Right renal pelvis (tissue), 4 donors: Measurements from ENCODE around the gene PDIA4. TPM values are rescaled to one million over a fixed set of nuclear protein-coding genes. Genes with fewer than 3 reads are reported as not detected.
"Not testable (repeated sequence)": the region's sequence is repeated elsewhere in the genome, so short reads cannot be mapped to it uniquely, and the experiment has no call there.

Experiments used
- DNase-seq, 4 donors: peaks; one replicate each; pipeline ENCODE4 v3.0.0-alpha.2; 2013; ENCODE audit warnings: low read depth in 4 of 4, low spot score in 3 of 4, missing footprints in 1 of 4
- polyA plus RNA-seq, 4 donors: library from polyadenylated mRNA; unstranded; fragments of 120-200 nt; gene quantifications; one replicate each; pipeline ENCODE4 v1.2.1, GENCODE V29; 2013; ENCODE audit not compliant: insufficient read length in 4 of 4

The PDIA4 gene
- polyA plus RNA-seq, 4 donors = 166 to 197 (median 191) TPM

DNA sequence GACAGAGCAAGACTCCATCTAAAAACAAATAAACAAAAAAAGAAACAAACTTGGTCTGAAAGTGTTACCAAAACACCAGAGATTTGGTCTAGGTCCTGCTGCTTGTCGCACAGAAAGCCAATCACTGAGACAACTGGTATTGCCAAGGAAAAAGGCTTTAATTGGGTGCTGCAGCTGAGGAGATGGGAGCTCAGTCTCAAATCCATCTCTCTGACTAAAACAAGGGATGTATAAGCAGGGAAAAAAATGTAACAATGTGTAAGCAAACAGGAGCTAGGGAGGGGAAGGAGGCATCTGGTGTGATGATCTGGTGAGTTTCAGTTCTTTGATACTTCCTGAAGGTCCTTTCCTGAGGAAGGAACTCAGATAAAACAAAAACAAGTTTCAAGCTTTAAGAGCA lies 8.4 kb upstream of the PDIA4 start:
- no peak for DNase-seq

DNA sequence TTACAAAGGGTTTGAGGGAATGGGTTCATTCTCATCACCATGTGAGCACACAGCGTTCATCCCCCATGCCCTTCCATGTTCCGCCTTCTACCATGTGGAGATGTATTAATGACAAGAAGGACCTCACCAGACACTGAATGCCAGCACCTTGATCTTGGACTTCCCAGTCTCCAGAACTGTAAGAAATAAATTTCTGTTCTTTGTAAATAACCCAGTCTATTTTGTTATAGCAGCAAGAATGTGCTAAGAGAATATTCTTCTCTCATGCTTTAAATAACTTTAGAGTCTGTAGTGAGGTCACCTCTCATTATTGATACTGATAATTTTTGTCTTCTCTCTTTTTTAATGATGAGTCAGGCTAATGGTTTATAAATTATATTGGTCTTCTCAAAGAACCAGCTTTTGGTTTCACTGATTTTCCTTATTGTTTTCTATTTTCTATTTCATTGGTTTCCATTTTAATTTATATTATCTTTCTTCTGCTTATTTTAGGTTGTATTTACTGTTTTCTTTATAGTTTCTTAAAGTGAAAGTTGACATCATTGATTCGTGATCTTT lies 3.1 kb upstream of the PDIA4 start:
- no peak for DNase-seq

DNA sequence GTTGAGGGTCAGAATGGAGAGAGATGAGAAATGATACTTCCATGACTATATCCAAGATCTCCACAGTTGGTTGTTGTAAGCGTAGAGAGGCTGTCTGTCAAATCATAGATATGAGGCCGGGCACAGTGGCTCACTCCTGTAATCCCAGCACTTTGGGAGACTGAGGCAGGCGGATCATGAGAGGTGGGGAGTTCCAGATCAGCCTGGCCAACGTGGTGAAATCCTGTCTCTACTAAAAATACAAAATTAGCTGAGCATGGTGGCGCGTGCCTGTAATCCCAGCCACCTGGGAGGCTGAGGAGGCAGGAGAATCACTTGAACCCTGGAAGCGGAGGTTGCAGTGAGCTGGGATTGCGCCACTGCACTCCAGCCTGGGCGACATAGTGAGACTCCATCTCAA lies 2.1 kb upstream of the PDIA4 start:
- DNase-seq = not testable (repeated sequence)

DNA sequence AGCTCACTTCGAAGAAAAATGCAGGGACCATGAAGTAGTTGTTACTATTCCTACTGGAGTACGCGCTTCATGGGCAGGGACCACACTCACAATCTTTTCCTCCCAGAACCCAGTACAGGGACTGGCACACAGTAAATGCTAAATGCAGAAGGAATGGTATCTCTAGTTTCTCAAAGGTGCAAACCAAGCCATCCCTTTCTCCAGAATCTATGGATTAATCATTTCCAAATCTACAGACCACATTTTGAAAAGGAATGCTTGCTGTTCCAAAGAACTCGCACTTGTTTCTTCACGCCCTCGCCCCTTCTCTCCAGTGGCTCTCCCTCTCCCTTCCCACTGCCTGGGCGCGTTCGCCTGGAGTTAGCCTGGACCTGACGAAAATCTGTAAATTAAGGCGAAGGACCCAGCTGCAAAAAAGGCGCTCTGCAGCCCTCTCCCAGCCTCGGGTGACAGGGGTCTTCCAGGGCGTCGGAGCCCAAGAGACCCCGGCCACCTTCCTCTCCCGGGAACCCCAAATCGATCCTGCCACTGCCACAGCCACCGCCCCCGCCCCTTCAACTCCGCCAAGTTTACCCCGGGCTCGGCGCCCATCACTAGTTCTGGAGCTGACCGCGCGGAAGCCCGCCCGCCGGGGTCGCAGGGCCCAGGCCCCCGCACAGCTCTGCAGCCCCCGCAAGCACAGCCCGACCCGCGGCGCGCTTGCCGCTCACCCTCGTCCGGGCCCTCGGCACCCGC lies 527 bp downstream of the PDIA4 start:
- DNase-seq = peak in 1 of 4 donors; percentile 10

DNA sequence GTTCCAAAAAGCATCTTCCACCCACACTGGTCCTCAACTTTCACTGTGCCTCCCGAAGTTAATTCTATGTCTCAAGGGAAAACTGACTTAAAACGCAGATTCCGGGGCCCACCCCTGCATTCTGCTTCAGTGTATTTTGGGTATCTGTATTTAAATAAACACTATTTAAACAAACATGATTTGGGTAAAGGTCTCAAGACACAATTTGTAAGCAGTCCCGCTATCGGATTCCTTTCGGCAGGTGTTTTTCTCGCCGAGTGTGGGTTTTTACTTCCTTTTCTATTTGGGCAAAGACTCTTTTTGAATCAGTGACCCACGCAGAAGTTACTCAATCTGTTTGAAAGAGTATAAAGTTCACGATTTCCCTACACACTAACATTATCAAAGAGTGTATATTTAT lies 1.2 kb downstream of the PDIA4 start:
- DNase-seq = no peak

DNA sequence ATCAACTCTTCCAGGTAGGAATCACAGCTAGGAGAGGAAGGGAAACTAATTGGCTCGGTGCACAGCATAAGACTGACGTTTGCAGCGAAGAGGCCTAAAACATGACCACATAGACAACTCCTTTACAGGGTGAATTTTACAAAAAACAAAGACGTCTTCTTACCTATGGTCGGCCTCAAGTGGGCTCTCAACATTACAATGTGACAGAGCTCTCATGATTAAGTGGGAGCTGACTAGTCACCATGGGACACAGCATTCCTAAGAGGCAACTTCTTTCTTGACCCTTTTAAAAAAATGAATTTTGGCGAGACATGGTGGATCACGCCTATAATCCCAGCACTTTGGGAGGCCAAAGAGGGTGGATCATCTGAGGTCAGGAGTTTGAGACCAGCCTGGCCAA lies 4.6 kb downstream of the PDIA4 start:
- no peak for DNase-seq

DNA sequence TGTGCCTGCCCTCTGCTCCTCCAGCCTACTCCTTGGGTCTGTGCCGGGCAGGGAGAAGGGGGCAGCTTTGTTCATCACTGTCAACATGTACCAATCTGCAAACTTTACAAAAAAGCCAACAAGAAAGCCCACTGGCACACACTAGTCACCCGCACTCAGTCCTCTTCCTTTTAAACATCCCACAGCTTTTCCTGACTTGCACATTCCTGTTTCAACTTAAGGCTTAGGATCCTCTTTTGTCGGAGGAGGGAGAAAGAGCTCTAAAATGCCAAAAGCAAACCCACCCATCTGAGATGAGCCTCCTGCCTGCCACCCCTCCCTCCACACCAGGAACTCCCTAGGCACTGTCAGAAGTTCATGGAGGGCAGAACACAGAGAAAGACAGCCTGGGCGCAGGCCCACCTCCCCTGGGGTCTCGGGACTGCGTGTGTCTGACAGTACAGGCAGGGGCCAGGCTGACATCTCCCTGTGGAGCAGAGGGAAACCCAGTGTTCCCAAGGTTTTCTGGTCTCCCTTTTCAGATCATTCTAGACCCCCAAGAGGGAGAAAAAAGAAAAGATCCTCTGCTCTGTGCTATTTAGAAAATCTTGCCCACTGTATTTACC lies 5.4 kb downstream of the PDIA4 start:
- no peak for DNase-seq

DNA sequence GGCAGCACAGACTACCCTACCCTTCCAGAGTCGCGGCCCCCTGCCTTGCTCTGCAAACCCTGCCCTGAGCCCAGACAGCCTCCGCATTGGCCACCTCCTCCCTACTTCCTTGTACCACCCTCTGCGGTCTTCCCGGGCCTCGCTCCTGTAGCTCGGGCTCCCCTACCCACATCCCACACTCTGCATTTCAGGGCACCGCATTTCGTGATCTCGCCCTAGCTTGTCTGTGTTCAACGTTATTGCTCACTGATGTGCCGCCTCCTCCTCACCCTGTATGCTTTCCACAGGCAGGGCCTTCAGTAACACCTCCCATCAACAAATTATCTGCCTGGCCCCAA lies 6.6 kb downstream of the PDIA4 start:
- DNase-seq = no peak

DNA sequence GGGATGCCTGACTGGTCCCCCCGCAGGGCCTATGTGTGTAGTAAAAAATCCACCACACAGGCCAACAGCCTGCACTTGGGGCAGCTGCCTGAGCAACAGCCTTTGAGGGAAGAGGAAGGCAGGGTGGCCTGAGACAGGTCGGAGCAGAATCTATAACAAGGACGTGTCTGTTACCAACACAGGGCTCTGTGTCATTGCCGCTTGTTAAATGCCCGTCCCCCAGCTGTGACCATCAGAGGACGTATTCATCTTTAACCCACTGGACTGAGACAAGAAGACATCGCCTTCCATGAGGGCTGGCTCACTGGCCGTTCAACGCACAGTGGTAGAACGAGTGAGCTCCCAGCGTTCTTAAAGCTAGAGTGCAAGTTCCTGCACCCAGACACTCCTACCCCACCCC lies 7.8 kb downstream of the PDIA4 start:
- no peak for DNase-seq

DNA sequence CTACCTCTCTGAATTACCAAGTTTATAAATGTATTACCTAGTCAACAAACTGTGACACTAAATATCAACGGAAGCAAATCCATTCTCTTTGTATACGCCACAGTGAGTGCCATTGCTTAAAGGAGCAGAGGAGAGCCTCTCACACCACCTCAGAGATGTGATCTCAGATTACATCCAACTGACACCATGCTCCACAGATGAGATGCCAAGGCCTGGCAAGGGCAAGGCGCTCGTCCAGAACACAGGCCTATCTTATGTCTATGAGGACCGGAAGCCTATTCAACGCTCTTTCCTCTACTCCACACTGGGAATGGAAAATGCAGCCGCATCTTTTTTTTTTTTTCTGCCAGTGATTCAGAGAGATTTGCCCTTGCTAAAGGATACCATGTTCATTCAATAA lies 11.4 kb downstream of the PDIA4 start:
- DNase-seq = no peak

DNA sequence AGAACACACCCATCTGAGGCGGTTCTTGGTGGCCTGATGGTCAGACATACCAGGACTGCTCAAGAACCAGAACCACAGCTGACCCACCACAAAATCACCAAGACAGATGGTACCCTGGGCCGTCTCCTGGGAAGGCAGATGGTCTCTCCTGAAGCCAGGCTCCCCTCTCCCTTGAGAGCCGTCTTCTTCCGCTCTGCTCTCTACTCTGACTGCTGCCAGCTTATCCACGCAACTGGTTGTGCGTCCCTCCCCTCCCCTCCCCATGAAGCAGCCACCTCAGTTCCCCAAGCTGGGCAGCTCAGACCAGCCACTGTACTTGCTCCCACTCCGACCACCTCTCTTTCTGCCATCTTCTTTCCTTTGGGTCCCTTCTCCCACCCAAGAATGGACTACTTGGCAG lies 14.0 kb downstream of the PDIA4 start:
- DNase-seq = no peak

DNA sequence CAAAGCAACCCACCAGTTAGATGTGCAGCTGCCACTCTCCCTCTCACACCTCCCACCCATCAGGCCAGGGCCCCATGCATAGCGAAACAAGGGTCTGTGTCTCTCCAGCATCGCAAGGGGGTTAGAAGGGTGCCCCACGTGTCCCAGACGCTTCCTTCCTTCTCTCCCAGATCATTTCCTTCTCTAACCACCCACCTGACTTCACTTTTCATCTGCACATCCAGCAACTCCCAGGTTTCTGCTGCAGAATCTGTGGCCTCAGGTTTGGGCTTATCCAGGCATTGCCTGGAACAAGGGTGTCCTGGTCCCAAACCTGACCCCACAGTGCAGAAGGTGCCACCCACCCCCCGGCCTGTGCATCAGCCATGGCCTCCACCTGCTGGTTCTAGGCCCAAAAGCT lies 14.4 kb downstream of the PDIA4 start:
- no peak for DNase-seq

DNA sequence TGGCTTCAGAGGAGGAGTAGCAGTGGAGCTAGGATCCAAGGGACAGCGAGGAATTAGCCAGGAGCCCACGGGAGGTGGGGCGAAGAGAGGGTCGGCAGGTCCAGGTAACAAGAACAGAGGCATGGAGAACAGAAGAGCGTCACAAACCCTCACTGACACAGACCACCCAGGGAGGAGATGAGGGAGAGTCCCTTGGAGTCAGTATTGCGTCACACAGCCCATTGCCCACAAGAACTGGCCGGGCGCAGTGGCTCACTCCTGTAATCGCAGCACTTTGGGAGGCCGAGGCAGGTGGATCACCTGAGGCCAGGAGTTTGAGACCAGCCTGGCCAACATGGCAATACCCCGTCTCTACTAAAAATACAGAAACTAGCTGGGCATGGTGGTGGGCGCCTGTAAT lies 15.6 kb downstream of the PDIA4 start:
- DNase-seq = not testable (repeated sequence)

DNA sequence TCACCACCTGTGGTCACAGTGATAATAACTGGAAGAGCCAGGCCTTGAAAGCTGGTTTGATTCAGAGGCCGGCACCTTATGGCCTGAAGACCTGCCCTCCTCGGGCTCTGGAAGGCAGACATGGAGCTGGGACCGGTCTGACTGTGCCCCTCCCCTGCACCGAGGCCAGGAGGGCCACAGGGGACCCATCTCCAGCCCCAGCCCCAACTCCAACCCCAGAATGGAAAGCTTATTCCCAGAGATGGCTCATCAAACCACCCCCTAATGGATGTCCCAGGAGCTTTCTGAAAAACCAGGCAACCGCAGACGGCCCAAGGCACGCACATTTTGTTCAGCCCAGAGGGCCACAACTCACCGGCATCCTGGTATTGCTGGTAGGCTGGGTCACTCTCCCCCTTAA lies 16.8 kb downstream of the PDIA4 start:
- no peak for DNase-seq

DNA sequence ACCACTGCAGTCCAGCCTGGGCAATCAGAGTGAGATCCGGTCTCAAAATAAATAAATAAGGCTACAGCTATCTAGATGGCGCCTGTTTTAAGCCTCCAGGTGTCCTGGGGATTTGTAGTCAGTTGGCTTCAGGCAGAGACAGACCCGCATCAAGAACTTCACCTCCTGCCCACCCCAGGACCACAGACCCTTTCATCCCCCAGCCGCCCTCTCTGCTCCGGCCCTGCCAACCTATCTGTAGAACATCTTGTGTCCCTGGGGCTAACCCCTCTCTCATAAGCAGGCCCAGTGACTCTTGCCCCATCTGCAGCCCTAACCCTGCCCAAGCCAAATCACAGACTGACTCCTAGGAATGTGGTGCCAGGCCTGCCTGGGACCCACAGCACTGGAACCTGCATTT lies 17.9 kb downstream of the PDIA4 start:
- no peak for DNase-seq

DNA sequence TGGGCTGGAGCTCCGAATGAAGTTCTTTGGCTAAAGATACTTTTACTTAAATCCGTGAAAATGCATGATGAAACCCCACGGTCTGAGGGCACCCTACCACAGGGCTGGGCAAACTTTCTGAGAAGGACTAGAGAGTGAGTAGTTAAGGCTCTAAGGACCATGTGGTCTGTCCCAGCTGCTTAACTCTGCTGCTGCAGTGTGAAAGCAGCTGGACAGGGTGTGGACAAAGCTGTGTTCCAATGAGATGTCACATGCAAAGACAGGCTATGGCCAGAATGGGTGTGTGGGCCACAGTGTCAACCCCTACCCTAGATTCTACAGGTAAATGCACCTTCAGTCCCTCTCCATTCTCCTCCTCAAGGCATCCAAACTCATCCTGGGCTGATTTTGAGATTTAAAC lies 18.8 kb downstream of the PDIA4 start:
- no peak for DNase-seq

DNA sequence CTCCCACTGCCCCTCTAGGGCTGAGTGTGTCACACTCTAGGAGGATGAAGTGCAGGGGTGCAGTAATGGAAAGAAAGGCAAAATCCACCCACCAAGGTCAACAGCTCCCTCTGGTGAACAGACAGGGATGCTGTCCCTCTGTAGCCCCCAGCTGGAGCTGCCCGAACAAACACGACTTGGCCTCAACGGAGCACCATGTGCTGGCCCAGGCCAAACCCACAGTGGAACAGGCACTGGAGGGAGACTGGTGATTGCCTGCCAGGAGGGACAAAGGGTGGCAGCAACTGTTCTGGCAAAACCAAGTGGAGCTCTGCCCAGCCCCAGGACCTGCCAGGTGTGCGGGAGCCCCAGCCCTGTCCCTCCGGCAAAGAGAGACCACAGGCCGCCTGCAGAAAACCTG lies 20.7 kb downstream of the PDIA4 start:
- no peak for DNase-seq

DNA sequence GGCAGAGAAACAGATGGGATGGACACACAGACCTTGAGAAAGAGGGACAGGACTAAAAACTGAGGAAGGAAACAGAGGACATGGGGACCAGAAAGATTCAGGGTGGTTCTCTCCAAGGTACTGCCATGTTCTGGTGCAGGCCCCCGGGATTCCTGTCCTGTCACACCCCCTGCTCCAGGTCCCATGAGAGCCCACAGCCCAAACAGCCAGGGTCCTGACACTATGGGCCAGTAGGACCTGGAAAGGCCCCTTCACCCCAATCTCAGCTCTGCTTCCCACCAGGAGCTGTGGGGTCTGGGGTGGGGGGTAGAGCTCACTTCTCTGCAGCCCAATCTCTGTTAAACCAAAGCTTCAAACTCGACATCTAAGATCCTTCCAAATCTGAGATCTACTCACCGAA lies 21.2 kb downstream of the PDIA4 start:
- no peak for DNase-seq

DNA sequence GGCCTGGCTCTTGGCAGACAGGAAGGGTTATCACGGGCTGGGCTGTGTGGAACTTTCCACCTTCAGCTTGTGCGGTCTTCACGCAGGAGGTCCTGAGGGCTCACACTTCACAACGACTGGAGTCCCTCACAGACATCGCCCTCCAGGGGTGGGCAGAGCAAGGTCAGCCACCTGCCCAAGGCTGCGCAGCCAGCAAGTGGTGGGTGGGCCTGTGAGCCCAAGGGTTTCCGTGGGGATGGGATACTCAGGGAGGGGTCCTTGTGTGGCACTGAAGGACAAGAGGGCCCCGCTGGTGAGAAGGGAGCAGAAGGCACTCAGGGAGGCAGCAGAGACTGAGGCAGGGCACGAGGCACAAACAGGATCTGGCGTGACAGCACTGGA lies 22.0 kb downstream of the PDIA4 start:
- DNase-seq = no peak

DNA sequence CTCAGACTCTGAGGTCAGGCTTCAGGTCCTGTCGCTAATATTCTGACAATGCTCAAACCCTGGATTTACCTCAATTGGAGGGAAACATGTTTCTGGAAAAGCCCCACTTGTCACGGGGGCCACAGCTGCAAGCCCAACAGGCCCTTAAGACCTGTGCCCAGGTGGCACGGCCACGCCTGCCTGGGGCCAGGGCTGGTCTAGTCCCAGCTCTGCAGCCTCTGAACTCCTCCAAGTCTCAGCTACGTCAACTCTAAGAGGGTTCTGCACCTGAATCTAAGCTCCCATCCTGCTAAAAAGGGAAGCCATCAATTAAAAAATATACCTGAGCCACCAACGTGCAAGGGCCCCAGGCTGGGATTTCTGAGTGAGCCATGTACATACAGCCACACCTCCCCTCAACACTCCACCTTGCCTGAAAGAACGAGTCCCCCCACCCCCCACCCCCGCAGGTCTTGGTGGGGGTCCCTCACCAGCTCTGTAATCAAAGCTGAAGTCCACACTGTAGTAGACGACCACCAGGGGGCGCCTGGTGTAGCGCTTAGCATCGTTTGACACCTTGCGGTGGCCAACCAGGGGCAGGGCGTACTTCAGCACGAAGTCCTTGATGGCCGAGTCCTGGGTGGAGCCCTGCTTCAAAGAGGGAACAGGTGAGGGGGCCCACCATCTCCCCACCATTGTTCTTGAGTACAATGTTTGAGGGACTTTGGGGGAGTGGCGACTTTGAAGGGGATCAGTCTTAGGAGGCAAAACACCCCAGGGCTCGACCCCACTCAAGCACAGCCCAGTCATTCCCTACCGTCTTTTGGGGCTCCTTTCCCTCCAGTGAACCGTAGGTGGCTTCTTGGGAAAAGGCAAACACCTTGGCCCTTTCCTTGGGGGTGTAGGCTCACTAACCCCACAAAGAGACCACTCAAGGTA lies 22.6 kb downstream of the PDIA4 start:
- peak in 1 of 4 donors; percentile 72 for DNase-seq
